Tongue (tissue), 2 donors: Measurements from ENCODE around the gene SPATA25. TPM values are rescaled to one million over a fixed set of nuclear protein-coding genes. Genes with fewer than 3 reads are reported as not detected.
"Not testable (repeated sequence)": the region's sequence is repeated elsewhere in the genome, so short reads cannot be mapped to it uniquely, and the experiment has no call there.

ENCODE experiments used
- DNase-seq: peaks from one replicate; pipeline ENCODE4 v3.0.0-alpha.2; 2015
- total RNA-seq: library from RNA; depleted of rRNA; stranded (reverse); fragments of >200 nt; gene quantifications from one replicate; pipeline ENCODE4 v1.2.3, GENCODE V29; 2014

Gene SPATA25
- total RNA-seq, 1 donor from 2014 or later, result 6.4 TPM

DNA sequence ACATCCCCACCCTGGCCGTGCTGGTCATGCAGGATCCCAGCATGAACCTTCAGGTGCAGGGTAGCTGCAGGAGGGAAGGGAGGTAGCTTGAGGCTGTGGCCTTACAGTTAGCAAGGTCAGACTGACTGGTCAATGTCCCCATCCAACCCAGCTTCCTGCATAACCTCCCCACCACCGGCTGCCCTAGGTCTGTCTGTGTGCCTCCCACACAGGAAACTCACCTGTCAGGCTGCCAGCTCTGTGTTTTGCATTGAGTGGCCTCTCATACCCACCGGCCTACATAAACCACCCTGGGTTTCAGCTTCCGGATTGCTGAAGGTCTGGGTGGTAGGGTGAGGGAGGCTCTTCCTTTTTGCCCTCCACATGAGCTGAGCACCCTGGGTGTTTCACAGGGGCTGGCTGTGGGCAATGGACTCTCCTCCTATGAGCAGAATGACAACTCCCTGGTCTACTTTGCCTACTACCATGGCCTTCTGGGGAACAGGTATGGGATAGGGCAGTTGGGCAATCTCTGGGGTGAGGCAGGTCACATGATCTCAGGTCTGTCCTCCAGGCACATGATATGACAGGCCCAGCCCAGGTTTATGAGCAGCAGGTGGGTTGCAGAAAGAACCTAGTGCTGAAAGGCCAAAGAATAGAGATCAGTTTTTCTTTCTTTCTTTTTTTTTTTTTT is 5.5 kb upstream of the SPATA25 start:
- DNase-seq, result no peak

DNA sequence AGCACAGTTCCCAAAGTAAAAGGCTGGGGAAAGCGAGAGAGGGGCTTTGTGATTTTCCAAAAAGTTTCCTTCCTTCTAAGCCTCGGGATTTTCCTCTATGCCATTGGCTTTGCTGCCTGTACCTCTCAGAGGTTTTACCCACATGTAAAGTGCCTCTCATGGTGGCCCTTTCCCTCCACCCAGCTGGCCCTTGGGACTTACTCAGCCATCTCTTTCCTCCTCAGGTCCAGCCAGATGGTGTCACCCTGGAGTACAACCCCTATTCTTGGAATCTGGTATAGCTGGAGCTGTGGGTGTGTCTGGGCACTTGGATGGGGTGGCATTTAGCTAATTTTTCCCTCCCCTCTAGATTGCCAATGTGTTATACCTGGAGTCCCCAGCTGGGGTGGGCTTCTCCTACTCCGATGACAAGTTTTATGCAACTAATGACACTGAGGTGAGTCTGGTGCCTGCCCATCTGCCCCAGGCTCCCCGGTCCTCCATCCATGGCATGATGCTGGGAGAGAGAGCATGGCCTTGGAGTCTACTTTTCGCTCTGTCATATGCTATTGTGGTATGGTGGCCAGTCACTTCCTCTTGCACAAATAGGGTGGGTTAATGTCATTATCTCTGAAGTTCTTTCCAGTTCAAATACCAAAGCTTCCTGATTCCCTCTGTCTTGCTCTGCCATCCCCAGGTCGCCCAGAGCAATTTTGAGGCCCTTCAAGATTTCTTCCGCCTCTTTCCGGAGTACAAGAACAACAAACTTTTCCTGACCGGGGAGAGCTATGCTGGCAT is 4.8 kb upstream of the SPATA25 start:
- DNase-seq, result no peak

DNA sequence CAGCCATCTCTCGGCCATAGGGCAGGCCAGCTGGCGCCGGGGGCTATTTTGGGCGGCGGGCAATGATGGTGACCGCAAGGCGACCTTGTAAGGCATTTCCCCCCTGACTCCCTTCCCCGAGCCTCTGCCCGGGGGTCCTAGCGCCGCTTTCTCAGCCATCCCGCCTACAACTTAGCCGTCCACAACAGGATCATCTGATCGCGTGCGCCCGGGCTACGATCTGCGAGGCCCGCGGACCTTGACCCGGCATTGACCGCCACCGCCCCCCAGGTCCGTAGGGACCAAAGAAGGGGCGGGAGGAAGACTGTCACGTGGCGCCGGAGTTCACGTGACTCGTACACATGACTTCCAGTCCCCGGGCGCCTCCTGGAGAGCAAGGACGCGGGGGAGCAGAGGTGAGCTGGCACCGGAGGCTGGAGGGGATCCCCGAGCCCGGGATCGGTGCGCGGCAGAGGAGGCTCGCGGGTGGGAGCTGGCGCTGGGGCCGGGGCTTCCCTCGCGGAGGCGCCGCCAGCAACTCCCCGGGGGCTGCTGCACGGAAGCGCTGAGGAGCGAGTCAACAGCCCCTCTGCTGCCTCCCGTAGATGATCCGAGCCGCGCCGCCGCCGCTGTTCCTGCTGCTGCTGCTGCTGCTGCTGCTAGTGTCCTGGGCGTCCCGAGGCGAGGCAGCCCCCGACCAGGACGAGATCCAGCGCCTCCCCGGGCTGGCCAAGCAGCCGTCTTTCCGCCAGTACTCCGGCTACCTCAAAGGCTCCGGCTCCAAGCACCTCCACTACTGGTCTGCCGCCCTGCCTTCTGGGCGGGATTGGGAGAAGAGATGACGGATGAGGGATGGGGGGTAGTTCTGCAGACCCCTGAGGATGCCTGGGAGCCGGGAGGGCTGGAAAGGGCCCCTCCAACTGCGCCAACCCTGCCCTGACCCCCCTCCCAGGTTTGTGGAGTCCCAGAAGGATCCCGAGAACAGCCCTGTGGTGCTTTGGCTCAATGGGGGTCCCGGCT is 3.9 kb upstream of the SPATA25 start, which contains the start of the genes CTSA and NEURL2:
CTSA (plus strand) TSS at position 351 of the 999 bp plus-strand sequence; CDS start at position 585, 234 bp downstream.
NEURL2 (minus strand) TSS at position 224 of the 999 bp plus-strand sequence; CDS start at position 7, 217 bp downstream.
- peak; percentile 95 for DNase-seq

DNA sequence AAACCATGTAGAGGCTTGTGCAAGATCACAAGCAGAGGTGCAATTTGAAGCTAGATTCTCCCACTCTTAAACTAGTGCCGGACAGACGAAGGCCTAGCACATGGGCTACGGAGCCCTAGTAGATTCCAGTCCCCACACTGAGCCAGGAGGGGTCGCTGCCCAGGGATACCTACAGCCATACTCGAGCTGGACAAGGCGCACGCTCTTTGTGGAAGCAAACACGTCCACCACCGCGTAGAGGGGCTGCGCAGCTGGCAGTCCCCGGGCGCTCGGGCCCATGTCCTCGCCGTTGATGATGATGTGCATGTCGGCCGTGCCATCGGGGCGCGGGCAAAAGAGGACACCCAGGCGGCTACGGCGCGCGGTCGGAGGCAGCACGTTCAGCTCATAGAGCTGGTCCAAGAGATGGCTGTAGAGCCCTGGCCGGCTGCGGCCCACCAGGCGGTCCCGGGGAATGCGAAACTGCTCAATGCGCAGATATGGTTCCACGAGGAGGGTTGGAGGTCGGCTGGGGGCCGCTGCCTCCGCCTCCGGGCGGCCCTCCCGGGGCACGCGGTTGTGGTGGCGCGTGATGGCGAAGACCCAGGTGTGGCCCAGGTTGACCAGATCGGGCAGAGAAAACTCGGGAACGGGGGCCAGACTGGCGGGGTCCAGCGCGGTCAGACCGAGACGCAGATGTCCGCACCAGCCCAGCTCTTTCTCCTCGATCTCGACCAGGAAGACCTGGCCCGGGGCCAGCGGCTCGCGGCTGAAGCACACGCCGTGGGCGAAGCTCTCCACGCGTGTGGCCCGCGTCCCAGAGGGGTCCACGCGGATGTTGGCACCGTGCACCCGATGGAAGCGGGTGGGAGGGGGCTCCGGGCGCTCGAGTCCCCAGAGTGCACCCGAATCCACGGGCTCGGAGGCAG is 2.9 kb upstream of the SPATA25 start:
- peak; percentile 92 for DNase-seq

DNA sequence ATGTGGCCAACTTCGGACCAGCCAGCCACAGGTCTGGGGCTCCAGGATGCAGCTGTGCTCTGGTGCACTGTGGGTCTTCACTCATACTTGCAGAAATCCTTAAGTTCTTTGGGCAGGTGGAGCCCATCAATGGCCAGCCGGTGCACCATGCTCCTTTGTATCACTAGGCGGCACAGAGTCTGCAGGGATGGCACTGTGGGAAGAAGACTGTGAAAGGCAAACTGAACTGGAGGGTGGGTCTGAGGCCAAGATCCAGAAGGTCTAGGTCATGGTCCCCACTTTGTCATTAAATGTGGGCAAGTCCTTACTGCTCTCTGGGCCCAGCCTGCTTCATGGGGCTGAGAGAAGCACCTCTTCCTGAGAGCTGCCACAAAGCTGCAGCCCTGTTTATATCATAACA is 1.3 kb upstream of the SPATA25 start:
- no peak for DNase-seq

DNA sequence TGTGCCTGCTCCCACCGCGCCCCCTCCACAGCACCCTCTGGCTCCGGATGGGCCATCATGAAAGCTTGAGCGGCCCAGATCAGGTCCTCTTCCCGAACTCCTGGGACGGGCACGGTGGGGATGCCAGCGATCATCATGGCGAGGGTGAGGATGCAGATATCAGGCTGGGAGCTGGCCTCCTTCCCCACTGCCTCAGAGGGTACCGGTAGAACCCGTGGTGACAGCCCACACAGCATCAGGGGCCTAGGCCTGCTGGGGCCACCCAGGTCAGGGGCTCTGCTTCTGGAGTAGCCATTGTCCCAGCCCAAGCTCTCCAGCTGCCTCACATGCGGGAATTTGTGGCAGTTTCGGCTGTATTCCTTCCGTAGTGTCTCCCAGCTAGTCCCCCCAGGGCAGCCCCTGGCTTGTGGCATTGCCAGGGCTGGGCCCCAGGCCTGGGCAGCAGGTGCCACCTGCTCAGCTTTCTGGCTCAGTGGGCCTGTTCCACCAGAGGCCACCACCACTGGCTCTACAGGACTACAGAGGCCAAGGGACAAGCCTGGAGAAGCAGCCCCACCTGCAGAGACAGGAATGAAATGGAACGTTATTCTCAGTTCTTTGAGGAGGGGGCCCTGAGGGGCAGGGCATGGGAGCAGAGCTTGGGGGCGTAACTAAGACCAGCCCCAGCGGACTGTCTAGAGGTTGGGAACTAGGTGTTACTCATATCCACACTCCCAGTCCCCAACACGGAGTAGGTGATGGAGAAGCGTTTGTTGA is 654 bp downstream of the SPATA25 start:
- no peak for DNase-seq

DNA sequence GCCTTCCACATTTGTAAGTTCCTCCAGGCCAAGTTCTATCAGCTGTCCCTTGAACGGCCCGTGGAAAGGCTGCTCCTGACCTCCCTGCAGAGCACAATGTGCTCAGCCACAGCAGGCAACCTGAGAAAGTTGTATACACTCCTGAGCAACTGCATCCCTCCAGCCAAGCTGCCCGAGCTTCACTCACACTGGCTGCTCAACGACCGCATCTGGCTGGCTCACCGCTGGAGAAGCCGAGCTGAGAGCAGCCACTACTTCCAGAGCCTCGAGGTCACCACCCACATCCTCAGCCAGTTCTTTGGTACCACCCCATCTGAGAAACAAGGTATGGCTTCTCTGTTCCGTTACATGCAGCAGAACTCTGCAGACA is 4.3 kb downstream of the SPATA25 start:
- DNase-seq, result no peak

DNA sequence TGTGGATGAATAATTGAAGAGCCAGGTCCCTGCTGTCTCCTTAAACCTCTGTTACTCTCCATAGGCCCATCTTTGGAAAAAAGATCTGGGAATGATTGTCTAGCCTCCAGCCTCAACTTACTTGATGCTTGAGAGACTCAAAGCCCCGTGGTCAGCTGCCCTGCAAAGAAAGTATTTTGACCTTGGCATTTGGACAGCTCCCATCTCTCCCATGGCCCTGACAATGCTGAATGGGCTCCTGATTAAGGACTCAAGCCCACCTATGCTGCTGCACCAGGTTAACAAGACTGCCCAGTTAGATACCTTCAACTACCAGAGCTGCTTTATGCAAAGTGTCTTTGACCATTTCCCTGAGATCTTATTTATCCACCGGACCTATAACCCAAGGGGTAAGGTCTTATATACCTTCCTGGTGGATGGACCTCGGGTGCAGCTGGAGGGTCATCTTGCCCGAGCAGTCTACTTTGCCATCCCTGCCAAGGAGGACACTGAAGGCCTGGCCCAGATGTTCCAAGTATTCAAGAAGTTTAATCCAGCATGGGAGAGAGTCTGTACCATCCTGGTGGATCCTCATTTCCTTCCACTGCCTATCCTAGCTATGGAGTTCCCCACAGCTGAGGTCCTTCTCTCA is 4.8 kb downstream of the SPATA25 start:
- DNase-seq, result no peak

DNA sequence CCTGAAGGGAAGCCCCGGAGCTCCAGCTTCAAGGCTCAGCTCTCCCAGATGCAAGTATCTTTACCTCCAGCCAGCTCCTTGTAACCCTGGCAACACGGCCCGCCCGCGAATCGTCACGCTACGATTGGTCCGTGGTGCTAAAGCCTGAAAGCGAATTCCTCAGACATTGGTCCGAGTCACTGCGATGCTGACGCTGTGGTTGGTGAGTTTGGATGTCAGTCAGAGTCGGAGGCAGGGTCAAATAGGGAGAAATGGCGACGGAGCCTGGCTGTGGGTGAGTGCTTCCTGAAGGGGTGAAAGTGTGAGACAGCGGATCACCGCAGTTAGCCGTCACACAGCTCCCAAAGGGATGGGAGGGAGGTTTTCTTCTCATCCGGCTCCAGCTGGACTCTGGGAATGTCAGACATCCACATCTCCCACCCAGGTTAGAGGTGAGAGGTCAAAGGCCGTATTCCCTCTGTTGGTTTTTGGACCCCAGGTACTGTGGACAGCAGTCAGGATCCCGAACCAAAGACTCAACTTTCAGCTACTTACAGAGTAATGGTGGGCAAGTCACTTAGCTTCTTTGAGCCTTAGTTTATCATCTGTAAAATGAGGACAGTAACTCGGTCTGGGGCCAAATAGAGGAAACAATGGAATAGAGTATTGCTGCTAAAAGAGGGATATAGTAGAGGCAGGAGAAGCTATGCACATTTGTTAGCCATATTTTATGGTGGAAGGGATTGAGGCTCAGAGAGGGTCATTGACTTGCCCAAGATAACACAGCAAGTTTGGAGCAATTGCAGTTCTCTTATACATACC is 6.2 kb downstream of the SPATA25 start, which contains the start of gene ZSWIM1:
ZSWIM1 (plus strand) TSS at position 240 of the 801 bp plus-strand sequence. CDS start 1,366 bp downstream, outside the sequence.
- DNase-seq, result peak; percentile 100

DNA sequence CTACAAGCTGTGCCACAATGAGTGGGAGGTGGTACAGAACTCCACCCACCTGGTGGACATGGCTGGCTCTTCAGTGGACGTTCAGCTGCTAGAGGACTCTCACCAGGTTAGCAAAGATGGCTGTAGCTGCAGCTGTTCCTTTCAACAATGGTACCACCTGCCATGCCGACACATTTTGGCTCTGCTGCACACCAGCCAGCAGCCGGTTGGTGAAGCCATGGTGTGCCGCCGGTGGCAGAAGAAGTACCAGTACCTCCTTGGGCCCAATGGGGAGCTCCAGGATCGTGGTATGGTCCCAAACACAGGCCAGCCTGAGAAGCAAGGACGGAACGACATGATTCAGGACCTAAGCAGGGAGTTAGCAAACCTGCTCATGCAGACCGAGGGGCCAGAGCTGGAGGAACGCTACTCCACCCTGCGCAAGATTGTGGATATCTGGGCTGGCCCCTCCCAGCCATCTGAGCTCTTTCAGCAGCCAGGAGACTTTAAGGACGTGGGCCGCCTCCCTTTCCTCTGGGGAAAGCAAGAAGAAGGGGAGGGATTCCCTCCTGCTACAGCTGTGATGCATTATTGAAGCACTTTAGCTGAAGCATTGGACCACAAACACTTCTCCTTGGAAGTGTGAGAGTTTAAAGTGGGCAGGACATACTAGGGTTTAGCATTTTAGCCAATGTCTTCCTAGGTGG is 9.2 kb downstream of the SPATA25 start:
- no peak for DNase-seq

DNA sequence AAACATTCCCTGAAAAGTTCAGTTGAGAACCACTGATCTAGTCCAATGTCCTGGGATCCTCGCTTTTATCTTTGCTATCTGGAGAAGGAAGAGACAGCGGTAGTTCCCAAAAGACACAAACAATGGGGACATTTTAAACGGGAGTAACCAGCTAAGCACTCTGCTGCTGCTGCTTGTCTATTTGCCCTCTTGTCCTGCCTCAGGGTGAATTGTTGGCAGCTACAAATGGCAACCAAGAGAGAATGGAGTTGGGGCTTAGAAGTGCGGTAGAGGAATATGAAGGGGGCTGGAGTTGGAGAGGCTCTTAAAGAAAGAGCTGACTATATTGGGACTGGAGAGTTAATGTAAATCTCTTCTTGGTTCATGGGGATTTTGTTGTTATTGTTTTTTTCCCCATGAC is 12.8 kb downstream of the SPATA25 start:
- no peak for DNase-seq

DNA sequence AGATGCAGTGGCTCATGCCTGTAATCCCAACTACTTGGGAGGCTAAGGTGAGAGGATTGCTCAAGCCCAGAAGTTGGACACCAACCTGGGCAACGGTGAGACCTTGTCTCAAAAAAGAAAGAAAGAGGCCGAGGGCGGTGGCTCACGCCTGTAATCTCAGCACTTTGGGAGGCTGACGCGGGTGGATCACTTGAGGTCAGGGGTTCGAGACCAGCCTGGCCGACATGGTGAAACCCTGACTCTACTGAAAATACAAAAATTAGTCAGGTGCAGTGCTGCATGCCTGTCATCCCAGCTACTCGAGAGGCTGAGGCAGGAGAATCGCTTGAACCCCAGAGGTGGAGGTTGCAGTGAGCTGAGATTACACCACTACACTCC is 13.3 kb downstream of the SPATA25 start:
- not testable (repeated sequence) for DNase-seq

DNA sequence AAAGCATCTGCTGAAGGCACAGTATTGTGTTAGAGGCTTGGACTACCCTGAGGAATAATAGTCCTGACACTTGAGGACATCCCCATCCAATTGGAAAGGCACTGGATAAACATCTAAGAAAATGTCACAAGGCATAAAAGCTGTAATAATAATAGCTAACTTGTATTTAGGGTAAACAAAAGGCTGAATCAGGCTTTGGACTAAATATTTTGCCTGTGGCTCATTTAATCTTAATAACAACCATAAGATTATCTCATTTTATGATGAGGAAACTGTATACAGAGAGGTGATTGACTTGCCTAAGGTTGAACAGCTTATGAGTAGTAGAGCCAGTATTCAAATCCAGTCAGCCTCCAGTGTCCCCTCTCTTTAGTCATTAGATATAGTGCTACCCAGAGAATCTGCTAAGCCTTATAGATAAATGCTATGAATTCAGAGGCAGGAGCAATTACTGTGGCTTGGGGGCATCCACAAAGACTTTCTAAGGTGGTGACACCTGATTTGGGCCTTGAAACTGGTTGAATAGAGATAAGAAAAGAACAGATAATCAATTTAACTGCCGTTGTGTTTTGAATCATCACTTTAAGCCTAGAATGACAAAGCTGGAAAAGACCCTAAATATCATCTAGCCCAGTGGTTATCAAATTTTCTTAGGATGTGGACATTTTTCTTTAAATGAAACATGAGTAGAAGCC is 13.9 kb downstream of the SPATA25 start:
- no peak for DNase-seq

DNA sequence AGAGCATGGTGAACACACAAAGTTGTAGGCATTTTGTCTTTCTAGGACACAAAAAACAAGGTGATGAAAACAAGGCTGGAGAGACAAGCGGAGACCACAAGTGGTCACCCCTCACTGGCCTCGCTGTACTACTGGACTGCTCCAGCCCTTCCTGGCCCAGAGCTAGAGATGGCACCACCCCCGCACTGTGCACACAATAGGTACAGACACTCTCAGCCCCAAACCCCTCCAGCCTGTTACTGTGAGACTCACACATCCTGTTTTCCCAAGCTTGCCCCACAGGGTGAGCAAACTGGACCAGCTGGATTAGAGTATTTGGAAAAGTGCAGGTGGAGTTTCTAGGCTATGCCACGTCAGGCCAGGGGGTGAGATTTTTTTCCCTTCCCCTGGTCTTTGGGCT is 14.8 kb downstream of the SPATA25 start:
- DNase-seq, result no peak

DNA sequence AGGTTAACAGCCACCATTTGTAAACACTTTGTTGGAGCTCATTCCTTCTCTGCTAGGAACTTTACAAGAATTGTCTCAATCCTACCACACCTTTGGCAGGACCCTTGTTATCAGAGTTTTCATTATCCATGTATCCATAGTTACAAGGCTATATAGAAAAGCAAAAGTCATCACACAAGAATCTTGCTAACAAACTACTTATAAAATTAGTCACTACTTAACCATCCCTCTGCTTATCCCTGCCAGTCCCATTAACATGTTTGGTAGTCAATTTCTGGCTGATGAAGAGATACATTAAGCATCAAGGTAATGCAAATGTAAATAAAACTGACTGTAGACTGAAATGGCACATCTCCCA is 19.6 kb downstream of the SPATA25 start:
- no peak for DNase-seq

DNA sequence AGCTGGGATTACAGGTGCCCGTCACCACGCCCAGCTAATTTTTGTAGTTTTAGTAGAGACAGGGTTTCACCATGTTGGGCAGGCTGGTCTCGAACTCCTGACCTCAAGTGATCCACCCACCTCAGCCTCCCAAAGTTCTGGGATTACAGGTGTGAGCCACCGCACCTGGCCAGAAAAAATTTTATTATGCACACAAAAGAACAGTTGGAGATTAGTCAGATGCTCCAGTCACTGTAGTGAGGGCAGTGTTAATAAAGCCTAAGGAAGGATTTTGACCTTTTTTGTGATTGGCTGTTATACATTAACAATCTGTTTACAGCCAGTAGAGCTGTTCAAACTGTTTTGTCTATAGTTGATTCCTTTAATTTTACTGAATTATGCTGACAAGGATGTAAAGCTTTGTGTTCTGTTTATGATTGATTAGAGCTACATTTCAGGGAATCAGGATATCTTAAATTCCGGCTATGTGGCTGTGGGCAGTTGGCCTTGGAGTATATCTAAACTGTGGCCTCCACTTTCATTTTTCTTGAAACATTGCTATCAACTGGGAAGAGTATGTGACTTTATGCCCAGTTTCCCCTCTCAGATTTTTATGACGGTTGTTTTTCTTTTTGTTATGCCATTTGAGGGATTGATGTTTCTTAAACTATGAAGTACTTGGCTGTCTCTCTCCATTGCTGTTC is 20.1 kb downstream of the SPATA25 start:
- DNase-seq, result no peak

DNA sequence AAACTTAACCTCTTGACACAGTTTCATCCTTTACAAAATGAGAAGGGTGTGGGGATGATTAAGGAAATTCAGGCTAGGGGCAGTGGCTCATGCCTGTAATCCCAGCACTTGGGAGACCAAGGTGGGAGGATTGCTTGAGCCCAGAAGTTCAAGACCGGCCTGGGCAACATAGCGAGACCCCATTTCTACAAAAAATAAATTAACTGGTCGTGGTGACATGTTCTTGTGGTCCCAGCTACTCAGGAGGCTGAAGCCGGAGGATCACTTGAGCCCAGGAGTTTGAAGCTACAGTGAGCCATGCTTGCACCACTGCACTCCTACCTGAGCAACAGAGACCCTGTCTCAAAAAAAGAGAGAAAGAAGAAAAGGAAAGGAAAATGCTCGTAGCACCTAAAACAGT is 21.0 kb downstream of the SPATA25 start:
- DNase-seq, result no peak
